ENCODE data around the gene SORCS2. TPM values are rescaled to one million over a fixed set of nuclear protein-coding genes. Genes with fewer than 3 reads are reported as not detected.

Gene SORCS2
- total RNA-seq, 2 donors from 2014 or later, result 1.0 to 4.4 TPM

DNA sequence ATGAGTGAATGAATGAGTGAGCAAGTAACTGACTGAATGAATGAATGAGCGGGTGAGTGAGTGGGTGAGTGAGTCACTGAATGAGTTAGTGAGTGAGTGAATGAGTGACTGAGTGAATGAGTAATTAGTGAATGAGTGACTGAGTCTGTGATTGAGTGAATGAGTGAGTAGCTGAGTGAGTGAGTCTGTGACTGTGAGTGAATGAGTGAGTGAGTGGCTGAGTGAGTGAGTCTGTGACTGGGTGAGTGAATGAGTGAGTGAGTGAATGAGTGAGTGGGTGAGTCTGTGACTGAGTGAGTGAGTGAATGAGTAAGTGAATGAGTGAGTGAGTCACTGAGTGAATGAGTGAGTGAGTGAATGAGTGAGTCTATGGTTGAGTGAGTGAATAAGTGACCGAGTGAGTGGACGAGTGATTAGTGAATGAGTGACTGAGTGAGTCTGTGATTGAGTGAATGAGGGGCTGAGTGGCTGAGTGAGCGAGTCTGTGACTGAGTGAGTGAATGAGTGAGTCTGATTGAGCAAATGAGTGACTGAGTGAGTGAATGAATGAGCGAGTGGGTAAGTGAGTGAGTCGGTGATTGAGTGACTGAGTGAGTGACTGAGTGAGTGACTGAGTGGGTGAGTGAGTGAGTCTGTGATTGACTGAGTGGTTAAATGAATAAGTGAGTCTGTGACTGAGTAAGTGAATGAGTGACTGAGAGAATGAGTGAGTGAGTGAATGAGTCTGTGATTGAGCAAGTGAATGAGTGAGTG, 465.4 kb downstream of the SORCS2 start:
- Histone ChIP-seq H3K4me3 (no peak overlapping the region), H3K27me3 (replicated peaks; ENCODE audit: insufficient read depth) (no peaks in the 10 kb centered on the region), H3K36me3 (no peaks in the 10 kb centered on the region), H3K4me1 (replicated peaks) (no peaks in the 10 kb centered on the region), H3K9me3 (no peaks in the 10 kb centered on the region), H3K27ac (no peak overlapping the region)
- 98% methylated on average over 6 of the region's 6 CpGs for WGBS
- no peak for DNase-seq (ENCODE audit: low spot score)
- TF ChIP-seq, protein P1, sequence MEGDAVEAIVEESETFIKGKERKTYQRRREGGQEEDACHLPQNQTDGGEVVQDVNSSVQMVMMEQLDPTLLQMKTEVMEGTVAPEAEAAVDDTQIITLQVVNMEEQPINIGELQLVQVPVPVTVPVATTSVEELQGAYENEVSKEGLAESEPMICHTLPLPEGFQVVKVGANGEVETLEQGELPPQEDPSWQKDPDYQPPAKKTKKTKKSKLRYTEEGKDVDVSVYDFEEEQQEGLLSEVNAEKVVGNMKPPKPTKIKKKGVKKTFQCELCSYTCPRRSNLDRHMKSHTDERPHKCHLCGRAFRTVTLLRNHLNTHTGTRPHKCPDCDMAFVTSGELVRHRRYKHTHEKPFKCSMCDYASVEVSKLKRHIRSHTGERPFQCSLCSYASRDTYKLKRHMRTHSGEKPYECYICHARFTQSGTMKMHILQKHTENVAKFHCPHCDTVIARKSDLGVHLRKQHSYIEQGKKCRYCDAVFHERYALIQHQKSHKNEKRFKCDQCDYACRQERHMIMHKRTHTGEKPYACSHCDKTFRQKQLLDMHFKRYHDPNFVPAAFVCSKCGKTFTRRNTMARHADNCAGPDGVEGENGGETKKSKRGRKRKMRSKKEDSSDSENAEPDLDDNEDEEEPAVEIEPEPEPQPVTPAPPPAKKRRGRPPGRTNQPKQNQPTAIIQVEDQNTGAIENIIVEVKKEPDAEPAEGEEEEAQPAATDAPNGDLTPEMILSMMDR (IDR thresholded peaks at IDR 0.05), result no peak
- TF ChIP-seq POLR2AphosphoS5 (IDR thresholded peaks at IDR 0.05) (no peak), POLR2A (IDR thresholded peaks at IDR 0.05) (no peak)
- intact Hi-C loops (cut with DNase I), result no loop called here

DNA sequence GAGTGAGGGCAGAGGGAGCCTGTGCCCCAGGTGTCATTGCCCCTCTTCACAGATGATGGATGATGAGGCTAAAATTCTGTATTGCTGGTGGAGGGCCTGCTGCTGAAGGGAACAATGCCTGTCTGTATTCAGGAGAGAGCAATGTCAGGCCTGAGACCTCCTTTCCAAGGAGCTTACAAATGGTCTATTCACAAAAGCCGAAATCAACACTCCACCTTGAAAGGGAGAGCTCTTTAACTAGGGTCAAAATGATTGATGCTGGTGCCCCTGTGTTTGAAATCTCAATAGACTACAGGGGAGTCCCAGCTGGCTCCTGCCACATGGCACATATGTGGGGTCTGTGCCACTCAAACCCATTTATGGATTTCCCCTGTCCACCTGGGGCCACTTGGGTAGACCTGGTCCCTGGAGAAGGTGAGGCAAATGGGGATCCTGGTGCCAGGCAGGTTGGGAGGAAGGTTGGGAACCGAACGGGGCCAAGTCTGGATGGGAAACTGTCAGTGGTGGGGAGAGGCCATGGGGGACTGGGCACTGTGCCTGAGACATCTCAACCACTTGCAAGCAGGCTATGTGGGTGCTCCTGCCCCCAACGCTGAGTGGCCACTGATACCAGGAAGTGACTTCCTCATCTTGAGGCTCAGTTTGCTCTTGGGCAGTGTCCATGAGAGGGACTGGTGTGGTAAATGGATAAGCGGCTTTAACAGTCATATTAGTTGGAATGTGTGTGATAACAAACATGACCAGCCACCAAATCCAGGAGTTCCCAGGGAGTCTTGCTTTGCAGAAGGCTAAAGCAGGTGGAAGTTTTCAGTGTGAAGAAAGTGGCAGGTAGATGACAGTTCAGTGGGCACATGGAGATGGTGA, 466.2 kb downstream of the SORCS2 start:
- Histone ChIP-seq H3K4me1 (replicated peaks) (no peaks in the 10 kb centered on the region), H3K4me3 (no peak overlapping the region), H3K9me3 (no peaks in the 10 kb centered on the region), H3K36me3 (no peaks in the 10 kb centered on the region), H3K27ac (no peak overlapping the region), H3K27me3 (replicated peaks; ENCODE audit: insufficient read depth) (no peaks in the 10 kb centered on the region)
- WGBS, result 82% methylated on average over 5 of the region's 5 CpGs
- TF ChIP-seq POLR2AphosphoS5 (IDR thresholded peaks at IDR 0.05) (no peak), POLR2A (IDR thresholded peaks at IDR 0.05) (no peak)
- TF ChIP-seq, protein P1 (IDR thresholded peaks at IDR 0.05), result no peak
- no peak for DNase-seq (ENCODE audit: low spot score)
- intact Hi-C loops (cut with DNase I), result no loop called here

DNA sequence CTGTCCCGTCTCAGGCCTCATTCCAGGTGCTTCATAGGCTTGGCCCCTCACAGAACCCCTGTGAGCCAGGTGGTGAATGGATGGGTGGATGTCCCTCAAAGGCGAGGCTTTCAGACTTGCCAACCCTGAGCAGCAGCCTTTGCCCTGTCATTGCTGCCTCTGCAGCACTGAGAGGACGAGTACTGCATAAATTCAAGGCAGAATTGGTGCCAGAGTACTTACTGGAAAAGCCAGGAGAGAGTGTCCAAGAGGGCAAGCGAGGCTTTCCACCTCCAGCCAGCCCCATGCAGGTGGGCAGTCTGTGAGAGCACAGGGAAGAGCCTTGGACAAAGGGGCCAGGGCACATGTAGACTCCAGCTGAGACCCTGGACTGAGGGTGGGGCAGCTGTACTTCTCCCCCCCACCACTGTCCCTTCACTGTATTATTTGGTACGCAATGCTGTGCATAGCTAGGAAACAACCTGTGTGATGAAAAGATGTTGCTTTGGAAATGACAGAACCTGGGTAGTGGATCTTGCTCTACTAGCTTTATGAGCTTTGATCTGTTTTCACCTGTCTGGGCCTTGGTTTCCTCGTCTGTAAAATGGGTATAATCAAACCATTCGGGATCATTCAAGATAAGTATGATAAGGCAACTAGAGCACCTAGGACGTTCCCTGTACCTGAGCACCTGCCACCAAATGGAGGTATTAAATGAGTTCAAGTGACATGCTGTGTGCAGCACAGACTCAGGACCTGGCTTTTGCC, 467.3 kb downstream of the SORCS2 start:
- intact Hi-C loops (cut with DNase I), result no loop called here
- no peaks in the 10 kb centered on the region for H3K4me1 ChIP-seq (replicated peaks)
- WGBS, result 87% methylated on average over 8 of the region's 8 CpGs
- H3K4me3 ChIP-seq, result no peak overlapping the region
- TF ChIP-seq POLR2AphosphoS5 (IDR thresholded peaks at IDR 0.05) (no peak), POLR2A (IDR thresholded peaks at IDR 0.05) (no peak)
- TF ChIP-seq, protein P1 (IDR thresholded peaks at IDR 0.05), result no peak
- H3K27ac ChIP-seq, result no peak overlapping the region
- no peaks in the 10 kb centered on the region for H3K9me3 ChIP-seq
- no peaks in the 10 kb centered on the region for H3K36me3 ChIP-seq
- DNase-seq (ENCODE audit: low spot score), result no peak
- no peaks in the 10 kb centered on the region for H3K27me3 ChIP-seq (replicated peaks; ENCODE audit: insufficient read depth)

DNA sequence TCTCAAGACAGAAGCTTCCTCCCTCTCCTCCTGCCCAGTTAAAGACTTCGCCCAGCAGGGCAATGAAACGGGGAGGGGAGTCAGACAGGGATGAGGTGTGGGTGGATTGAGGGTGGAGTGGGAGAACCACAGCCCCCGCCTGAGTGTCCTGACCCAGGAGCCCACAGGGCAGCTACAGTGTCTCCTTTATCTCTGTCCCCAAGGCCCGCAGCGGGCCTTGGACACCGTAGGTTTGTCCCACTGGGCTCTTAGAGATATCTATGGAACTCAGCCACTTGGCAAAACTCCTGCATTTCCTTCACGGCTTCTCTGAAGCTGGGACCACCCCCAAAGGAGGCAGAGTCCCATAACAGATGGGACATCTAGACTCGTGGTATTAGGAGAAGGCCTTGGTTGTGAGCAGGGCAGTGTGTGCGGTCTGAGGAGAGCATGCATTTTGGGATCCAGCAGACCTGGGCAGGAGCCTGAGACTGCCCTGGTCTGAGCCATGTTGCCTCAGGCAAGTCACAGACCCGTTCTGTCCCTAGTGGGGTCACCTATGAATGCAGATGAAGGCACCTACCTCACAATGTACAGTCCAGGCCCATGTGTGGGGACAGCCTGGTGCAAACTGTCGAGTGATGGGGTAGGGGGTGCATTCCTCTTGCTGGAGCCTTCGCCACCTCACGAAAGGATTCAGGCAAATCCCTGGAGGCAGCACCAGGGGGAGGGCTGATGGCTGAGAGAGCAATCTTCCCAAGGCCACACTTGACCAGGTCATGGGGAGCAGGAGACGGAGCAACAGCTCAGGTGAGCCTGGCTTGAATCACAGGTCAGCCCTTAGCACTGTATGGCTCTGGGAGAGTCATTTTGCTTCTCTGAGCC, 468.1 kb downstream of the SORCS2 start:
- Histone ChIP-seq H3K4me1 (replicated peaks) (no peaks in the 10 kb centered on the region), H3K4me3 (no peak overlapping the region), H3K27me3 (replicated peaks; ENCODE audit: insufficient read depth) (no peaks in the 10 kb centered on the region), H3K9me3 (no peaks in the 10 kb centered on the region), H3K36me3 (no peaks in the 10 kb centered on the region), H3K27ac (no peak overlapping the region)
- TF ChIP-seq POLR2AphosphoS5 (IDR thresholded peaks at IDR 0.05) (no peak), POLR2A (IDR thresholded peaks at IDR 0.05) (no peak)
- TF ChIP-seq, protein P1 (IDR thresholded peaks at IDR 0.05), result no peak
- 78% methylated on average over 14 of the region's 14 CpGs for WGBS
- intact Hi-C loops (cut with DNase I), result no loop called here
- no peak for DNase-seq (ENCODE audit: low spot score)

Data from prostate gland (tissue), 2 donors.